ENCODE measurements around the gene RFTN1. TPM values are rescaled to one million over a fixed set of nuclear protein-coding genes. Genes with fewer than 3 reads are reported as not detected.

The RFTN1 gene
- total and polyA plus RNA-seq, 10 of the 15 experiments (the other 5 are each of a cell fraction or from before 2014, with no cell fraction given) = 20.6 to 213 (median 147) TPM

GRCh38 chr3:16509721-16510619 lies 3.5 kb downstream of the RFTN1 start (continued):
- TF ChIP-seq SKIL (IDR thresholded peaks at IDR 0.05; ENCODE audit: low read depth, poor library complexity, severe bottlenecking) (peak; percentile 95), SIN3A (IDR thresholded peaks at IDR 0.05; ENCODE audit: low read depth, low read length) (no peak), SMAD1 (IDR thresholded peaks at IDR 0.05; ENCODE audit: low read depth, partially characterized antibody) (peak; percentile 40), TBL1XR1 (IDR thresholded peaks at IDR 0.05; ENCODE audit: low read depth, low read length) (peak; percentile 89; the same call in 1 of the 2 replicates), ATF3 (IDR thresholded peaks at IDR 0.05; ENCODE audit: borderline replicate concordance, extremely low read depth, low read depth, low read length) (no peak), BHLHE40 (IDR thresholded peaks at IDR 0.05; ENCODE audit: borderline replicate concordance in 1 of 2, low read depth in 2 of 2, low read length in 1 of 2) (peak; percentile 36 to 72; a peak in 3 of 4 replicates), EP300 (IDR thresholded peaks at IDR 0.05; ENCODE audit: borderline replicate concordance in 1 of 2, control insufficient read depth in 1 of 2, low read depth in 2 of 2, low read length in 2 of 2) (peak; percentile 81 to 98; a peak in 3 of 4 replicates), HCFC1 (IDR thresholded peaks at IDR 0.05; ENCODE audit: low read length) (no peak), CUX1 (IDR thresholded peaks at IDR 0.05; ENCODE audit: insufficient replicate concordance, low read depth, low read length) (no peak), POU2F2 (IDR thresholded peaks at IDR 0.05; ENCODE audit: borderline replicate concordance, low read depth, low read length) (peak; percentile 64), RELB (IDR thresholded peaks at IDR 0.05; ENCODE audit: low read depth) (peak; percentile 99), SUPT20H (IDR thresholded peaks at IDR 0.05; ENCODE audit: borderline replicate concordance, control insufficient read depth, low read depth, low read length) (no peak), RELA (IDR thresholded peaks at IDR 0.05; ENCODE audit: borderline replicate concordance, partially characterized antibody) (peak; percentile 98)
